Stimulated activated CD8-positive, alpha-beta memory T cell treated with anti-CD3 and anti-CD28 coated beads, Interleukin-15, amount 100 ng/mL, for 4 hours (primary cell): Measurements from ENCODE around the gene ETNK2.

Experiments
- DNase-seq, 2 donors: peaks; one replicate each; pipeline ENCODE4 v3.0.0-alpha.2; 2020; ENCODE audit warnings: low read depth in 2 of 2

Gene ETNK2, protein sequence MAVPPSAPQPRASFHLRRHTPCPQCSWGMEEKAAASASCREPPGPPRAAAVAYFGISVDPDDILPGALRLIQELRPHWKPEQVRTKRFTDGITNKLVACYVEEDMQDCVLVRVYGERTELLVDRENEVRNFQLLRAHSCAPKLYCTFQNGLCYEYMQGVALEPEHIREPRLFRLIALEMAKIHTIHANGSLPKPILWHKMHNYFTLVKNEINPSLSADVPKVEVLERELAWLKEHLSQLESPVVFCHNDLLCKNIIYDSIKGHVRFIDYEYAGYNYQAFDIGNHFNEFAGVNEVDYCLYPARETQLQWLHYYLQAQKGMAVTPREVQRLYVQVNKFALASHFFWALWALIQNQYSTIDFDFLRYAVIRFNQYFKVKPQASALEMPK

DNA sequence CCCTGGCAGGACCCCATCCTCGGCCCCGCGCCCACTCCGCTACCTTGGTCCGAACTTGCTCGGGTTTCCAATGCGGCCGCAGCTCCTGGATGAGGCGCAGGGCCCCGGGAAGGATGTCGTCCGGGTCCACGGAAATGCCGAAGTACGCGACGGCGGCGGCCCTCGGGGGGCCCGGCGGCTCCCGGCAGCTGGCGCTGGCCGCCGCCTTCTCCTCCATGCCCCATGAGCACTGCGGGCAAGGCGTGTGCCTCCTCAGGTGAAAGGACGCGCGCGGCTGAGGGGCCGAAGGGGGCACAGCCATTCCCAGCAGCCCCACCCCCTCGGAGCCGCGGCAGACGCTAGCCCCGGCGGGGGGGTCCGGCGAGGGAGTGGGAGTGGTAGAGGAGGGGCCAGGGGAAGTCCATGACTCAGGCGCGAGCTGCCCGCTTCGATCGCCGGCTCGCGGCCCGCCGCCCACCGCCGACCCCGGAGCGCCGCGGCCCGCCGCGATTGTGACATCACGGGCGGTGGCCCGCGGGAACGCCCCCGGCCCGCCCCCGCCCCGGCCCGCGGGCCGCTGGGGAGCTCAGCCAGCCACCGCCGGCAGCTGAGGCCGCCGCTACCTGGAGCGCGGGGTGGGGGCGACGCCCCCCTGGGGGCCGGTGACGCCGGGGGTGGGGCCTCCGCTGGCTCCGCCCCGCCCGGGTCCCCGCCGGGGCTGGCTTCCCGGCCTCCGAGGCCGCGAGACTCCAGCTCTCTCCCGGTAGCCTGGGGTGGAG lies at the start of gene ETNK2:
Gene ETNK2, minus strand, starts transcription at position 493 of the 758 bp plus-strand sequence. Its CDS starts 192 bp downstream, at position 301.
- DNase-seq: peak; percentile 45 to 46

DNA sequence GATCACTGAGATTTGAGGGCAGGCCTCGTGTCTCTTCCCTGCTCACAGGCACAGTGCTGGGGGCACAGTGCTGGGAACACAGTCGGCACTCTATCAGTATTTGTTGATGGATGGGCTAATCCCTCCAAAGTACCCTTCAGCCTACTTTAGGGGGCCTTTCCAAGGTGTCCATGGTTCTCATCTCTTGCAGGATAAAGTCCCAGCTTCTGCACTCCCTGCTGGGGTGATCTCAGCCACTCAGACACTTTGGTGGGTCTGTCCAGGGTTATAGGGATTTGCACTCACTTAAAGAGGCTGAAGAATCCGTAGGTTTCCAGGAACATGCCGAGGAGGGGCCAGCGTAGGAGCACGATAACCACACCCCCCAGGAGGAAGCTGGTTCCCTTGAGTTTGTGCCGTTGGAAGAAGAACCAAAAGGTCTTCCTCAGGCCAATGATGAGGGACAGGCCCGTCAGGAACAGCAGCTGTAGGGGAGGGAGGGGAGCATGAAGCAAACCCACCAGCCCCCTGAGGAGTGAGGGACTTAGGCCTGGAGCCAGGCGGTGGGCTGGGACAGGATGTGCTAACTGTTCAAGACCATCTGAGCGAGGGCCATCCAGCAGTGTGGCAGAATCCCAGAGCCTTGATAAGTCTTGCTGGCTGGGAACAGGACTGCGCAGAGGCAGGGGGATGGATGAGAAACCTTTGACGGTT lies 49.6 kb upstream of the ETNK2 start:
- no peak for DNase-seq

DNA sequence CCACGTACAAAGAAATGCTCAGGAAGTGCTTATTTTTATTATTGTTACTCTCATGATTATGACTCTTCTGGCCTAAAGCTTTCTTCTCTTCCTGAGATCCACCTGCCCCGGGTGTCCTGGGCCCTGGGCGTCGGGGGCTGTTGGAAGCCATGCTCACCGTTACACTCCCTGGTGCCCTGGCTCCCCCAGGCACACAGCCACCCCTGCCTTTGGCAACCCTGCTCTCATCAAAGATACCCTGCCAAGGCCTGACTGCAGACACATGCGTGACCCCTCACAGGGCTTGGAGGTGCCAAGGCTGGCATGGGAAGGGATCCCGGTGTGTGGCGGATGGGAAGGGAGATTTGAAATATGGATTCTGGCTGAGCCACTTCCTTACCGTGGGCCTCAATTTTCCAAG lies 47.7 kb upstream of the ETNK2 start:
- DNase-seq: no peak

DNA sequence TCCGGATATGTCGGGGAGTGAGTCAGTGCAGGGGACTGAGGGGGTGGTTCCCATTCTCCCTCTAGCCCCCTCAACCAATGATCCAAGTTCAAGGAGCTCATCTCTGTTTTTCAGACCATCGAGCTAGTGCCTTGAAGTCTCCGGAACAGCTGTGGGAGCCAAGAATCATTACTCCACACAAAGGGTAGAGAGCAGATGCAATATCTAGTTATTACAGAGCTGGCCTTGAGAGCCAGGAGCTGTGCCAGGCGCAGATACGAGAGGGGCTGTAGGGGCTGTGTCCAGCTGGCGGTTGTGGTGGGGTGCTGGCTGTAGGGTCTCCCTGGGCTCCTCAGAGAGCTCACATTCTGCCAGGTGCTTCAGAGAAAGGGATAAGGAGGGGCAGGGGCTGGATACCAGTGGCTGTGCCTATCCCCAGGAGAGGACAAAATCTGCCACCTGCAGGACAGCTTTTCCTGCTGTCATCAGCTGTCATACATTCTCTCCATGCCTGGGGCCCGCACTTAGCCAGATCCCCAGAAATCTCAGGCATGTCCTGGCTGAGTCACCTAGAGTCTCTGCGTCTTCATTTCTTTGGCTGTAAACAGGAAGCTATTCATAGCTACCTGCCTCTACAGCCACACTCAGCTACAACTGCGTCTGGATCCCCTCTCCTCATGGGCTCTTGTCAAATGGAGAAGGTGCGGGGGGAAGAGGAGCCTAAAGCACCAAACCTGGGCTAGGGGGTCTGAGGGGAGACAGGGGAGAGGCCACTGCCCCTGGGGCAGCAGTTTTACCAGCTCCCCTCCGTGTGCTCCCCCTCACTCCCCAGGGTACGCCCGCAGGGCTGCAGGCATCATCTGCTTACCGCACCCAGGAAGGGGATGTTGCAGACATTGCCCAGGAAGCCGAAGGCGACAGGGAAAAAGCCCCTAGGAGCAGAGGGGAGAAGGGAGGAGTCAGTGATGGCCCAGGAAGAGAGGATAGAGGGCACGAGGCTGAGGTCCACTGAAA lies 46.8 kb upstream of the ETNK2 start:
- no peak for DNase-seq

DNA sequence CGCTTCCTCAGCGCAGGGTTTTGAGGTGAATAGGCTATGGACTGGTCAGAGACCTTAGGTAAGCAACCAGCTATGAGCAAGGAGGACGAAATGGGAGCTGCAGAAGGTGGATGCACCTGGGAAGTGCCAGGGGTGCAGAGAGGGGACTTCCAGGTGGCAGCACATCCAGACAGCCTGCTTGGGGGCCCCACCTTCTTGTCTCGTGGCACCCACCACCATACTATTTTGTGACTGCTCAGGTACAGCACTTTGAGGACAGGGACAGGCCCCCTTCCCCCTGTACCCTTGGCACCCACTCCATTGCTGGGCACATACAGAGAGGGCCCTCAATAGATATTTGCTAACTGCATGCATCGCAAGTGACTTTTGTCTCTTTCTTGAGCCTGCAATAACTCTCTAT lies 45.2 kb upstream of the ETNK2 start:
- DNase-seq: no peak

DNA sequence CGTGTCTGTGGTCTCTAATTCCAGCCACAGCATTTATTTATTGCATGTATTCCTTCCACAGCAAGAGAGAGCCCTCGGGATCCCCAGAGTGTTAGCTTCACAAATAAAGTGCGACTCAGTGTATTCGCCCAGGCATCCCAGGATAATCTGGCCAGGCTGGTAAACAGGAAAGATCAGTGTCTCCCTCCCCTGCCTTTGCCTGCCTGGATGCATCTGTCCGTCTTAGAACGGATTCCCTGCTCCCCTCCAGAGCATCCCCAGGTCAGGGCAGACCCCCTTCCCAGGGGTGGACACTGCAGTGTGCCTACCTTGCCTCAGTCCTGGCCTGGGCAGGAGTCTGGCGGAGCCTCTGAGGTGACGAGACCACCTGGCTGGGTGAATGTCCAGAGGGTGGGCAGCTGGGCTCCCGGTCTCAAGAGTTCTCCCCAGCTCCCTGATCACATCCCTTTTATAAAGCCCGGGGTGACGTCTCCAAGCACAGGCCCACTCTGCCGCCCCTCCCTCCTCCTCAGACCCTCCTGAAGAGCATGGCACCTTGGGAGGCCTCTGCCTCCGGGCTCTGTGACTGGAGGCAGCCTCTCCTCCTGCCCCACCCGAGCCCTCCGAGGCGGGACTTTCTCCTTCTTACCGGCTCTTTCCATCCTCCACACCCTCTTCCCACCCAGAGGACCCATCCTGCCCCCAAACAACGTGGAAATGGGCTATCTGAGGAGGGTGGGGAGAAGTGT lies 44.4 kb upstream of the ETNK2 start, which contains the start of gene KISS1:
Gene KISS1, minus strand, starts transcription at position 424 of the 728 bp plus-strand sequence. CDS start 3,615 bp downstream, outside the sequence.
- no peak for DNase-seq

DNA sequence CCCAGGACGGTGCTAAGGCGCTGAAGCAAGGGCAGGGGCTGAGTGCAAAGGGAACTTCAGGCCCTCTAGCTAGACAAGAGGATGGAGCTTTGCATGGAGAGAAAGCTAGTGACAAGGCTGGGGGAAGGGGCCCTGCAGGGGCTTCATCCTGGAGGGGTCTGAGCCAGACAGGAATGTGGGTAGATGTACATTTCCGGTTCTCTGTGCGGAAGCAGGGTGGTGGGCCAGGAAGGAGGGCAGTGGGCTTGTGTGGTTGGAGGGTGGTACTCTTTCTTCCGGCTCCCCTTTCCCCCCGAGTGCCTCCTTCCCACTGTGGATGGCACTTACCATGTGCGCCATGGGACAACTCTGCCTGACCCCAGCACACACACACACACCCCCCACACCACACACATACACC lies 42.9 kb upstream of the ETNK2 start:
- DNase-seq: no peak

DNA sequence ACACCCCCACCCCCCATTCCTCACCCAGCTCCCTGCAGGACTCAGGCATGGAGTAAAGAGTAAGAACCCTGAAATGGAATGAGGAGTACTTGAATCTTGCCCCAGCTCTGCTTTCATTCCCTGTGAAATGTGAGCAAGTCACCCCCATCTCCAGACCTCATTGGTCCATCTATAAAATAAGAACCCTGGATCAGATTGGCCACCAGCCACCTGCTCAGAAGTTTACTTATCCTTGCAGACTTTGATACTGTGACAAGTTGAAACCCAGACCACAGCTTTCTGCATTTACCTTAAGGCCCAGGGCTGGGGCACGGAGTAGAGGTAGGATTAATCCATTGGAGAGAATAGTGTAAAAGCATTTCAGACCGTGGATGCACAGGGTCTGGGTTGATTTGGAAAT lies 42.2 kb upstream of the ETNK2 start:
- no peak for DNase-seq

DNA sequence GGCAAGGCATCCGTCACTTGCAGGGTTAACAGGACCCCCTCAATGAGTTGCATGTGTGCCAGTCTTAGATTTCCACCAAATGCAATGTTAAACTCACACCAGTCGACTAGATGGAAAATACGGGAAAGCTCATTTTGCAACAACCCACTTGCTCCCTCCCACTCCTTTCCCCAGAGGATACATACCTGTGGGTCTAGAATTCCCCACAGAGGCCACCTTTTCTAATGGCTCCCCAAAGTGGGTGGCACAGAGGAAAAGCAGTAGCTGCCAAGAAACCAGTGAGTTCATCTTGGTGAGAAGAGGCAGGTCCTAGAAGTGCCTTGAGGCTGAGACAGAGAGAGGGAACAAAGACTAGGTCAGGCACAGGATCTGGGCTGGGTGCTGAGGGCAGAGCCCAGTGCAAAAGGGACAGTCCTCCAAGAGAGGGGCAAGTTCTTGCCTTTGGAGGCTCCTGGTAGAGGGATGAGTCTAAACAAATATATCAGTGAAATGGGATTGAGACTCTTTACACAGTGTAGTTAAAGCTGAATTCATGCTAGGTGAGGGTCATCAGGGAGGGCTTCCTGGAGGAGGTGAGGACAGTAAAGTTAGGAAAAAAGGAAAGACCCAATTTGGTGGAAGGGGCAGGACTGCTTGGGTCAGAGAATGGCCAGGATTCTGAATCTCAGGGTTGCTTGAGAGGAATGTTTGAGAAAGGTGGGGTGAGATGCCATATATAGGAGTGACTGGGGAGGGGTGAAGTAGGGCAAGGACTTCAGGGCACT lies 40.9 kb upstream of the ETNK2 start:
- no peak for DNase-seq

DNA sequence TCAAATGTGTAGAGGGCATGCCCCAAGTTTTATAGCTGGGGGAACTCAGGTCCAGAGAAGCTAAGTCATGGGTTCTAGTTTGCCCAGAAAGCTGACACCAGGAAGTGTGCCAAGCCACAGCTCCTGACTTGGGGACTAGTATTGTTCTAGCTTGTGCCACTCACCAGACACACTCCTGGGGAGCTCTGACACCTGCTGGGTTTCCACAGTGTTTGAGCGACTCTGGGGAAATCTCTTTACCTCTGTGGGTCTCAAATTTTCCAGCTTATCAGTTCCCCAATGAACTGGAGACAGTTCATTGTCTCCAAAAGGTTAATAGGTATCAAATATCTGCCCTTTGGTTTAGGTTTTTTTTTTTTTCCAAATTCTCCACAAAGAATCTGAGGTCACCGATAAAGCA lies 40.2 kb upstream of the ETNK2 start:
- no peak for DNase-seq

DNA sequence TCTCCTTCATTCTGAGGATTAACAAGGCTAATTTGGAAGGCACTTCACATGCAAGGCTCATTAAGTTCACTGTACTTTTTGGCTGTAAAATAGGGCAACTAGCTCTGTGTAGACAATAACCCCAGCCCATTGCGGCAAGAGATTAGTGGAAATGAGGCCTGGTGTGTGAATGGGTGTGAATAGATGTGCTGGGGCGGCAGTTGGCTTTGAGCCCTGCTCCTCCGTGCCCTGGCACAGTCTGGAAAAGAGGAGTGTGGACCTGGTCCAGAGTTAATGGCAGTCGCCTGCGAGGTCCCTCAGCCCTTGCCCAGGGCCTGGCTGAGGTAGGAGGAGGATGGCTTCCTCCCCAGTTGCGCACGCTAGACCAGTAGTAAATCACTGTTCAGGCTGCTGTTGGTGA lies 39.6 kb upstream of the ETNK2 start:
- DNase-seq: no peak

DNA sequence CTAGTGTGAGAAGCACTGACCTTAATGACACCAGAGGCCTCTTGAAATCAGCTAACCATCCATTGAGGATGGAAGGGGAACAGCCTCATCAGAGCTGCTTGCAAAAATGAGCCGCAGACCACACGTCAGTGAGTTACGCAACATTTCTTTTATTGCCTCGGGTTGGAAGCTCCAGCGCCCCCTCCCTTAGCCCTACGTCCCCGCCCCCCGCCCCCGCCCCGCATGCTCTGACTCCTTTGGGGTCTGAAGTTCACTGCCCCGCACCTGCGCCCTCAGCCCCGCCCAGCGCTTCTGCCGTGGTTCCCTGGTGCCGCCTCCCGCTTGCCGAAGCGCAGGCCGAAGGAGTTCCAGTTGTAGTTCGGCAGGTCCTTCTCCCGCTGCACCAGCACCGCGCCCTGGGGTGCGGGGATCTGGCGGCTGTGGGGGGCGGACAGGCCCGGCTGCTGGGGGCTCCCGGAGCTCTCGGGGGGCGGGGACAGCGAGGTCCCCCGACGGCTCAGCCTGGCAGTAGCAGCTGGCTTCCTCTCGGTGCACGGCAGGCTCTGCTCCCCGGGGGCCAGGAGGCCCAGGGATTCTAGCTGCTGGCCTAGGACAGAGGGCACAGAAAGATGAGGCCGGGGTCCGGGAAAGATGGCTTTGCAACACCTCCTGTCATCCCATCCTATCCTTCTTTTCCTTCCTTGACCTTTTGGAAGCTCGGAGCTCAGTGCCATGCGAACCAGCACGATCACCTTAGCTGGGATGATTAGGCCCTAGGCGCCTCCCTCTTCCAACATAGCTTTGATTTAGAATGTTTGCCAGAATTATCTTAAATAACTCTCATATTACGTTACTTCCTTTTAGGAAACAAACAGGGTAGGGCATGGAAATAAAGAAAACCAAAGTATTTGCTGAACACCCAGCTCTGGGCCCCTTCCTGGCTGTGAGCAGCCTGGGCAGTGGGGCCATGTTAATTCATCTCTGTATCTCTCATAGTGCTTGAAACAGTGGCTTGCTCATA lies 38.7 kb upstream of the ETNK2 start:
- peak in 1 of 2 donors; percentile 11 for DNase-seq

DNA sequence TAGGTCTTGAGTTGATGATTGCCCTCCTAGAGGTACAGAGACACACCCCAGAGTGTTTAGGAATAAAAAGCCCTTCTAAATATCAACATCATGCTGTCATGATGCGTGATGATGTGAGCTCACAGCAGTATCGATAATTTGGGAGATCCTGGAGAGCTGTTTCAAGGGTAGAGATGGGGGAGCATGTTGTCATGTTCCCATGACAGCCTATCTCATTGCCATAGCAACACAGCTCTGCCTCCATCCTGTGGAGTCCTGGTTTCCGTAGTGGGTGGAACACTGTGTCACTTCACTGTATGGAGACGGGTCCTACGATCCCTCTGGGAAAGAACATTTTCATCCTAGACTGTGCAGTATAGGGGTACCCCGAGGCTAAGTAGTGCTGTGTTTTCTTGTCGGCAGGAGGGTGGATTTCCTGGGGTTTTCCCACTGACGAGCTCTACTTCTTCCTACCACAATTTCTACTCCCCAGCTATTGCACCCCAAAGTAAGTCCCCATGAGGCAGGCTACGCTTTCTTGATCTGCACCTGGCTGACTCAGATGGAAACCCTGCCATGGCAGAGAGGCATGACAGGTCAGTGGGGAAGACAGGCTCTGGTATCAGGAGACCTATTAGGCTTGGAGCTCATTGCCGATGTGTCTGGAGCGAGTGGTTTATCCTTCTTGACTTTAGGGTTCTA lies 37.3 kb upstream of the ETNK2 start:
- no peak for DNase-seq

DNA sequence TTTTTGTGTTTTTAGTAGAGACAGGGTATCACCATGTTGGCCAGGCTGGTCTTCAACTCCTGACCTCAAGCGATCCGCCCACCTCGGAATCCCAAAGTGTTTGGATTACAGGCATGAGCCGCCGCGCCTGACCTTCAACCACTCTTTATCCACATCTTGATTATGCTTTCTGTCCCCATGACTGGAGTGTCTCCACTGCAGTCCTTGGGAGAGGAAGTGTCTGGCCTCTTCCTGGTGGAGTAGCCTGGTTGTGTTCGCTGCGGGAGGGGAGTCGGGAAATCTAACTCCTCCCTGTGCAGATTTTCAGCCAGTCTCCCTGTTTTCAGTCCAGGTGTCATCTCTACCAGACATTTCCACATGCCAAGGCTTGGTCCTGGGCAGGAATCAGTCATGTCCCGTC lies 34.8 kb upstream of the ETNK2 start:
- no peak for DNase-seq

DNA sequence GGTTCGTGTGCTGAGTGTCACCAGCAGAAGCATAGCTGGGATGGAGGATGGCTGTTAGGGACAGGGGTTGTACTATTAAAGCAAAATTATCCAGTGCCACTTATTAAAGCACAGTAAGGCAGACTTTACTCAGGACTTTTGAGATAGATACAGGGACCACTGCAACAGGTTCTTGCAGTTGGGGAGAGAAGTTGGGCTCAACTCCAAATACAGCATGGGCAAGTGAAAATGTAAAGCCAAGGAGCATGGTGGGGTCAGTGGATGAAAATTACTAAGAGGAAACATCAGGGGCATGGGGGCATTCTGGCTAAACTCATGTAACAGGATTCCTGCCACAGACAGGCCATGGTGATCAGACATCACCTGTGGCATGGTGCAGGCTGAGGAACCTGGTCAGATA lies 29.3 kb upstream of the ETNK2 start:
- no peak for DNase-seq

DNA sequence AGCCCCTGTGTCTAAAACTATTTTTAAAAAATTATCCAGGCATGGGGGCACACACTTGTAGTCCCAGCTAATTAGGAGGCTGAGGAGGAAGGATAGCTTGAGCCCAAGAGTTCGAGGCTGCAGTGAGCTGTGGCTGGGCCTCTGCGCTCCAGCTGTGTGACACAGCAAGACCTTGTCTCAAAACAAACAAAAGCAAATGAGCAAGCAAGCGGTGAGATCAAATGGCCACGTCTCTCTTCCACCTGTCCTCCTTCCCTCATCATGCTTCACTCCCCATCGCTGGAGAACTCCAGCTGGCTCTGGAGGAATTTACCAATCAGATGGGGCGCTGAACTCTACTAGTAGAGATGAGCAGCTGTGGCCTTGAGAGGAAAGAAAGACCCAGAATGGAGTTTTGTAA lies 28.3 kb upstream of the ETNK2 start:
- no peak for DNase-seq

DNA sequence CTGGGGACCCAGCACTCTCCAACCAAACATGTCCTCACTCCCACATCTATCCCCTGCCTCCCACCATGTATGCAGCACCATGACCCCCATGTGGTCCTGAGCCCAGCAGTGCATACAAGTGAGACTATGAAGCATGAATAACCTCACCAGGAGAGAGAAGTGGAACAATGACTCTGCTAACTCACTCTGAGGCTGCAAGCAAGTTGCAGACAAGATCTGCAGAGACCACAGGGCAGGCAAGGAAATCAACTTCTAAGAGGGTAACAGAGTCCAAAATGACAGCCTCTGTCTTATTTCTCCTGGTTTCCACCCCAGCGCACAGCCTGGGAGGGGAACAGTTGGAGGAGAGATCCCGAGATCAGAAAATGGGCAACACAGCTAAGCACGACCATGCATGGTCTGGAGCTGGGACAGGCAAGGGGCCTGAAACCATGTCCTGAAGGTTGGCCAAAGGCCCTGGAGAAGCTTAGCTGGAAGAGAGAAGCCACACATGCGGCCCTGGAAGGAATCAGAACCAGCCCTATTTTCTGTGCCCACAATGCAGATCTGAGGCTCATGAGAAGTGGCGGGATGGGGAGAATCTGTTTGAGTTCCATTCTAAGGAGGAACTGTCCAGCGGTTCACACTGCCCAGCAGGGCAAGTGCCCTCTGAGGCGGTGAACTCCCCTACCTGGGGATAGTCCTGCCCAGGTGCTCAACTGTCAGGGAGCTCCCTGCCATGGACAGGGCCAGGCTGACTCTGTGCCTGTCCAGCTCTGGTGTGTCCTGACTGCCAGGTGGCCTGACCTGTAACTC lies 26.8 kb upstream of the ETNK2 start:
- DNase-seq: no peak
